HG02588 (cell line): Measurements from ENCODE around the gene RFX4.

ENCODE experiments used
- ATAC-seq: cut with Tn5 transposase; IDR thresholded peaks from one replicate; pipeline ENCODE4 v1.9.1; 2021; ENCODE audit warnings: mild to moderate bottlenecking, moderate library complexity; ENCODE audit not compliant: unreplicated experiment

RFX4 gene

GRCh38 chr12:106645465-106646330 is 62.9 kb downstream of the RFX4 start:
- no peak for ATAC-seq

DNA sequence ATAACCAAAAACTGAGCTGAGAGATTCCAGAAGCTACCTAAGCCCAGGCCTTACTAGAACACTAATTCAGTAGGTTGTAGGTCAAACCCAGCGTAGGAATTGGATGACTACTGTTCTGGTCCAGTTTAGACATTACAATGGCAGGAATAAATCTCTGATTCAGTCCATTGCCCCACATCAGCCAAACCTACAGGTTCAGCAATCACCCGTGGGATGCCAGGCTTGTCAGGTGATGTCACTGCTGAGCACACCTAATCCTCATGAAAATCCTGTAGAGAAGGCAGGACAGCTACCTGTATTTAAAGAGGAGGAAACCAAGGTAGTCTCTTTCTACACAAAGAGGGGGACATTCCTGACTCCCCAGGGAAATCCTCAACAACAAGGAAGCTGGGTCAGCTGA is 63.7 kb downstream of the RFX4 start:
- no peak for ATAC-seq

DNA sequence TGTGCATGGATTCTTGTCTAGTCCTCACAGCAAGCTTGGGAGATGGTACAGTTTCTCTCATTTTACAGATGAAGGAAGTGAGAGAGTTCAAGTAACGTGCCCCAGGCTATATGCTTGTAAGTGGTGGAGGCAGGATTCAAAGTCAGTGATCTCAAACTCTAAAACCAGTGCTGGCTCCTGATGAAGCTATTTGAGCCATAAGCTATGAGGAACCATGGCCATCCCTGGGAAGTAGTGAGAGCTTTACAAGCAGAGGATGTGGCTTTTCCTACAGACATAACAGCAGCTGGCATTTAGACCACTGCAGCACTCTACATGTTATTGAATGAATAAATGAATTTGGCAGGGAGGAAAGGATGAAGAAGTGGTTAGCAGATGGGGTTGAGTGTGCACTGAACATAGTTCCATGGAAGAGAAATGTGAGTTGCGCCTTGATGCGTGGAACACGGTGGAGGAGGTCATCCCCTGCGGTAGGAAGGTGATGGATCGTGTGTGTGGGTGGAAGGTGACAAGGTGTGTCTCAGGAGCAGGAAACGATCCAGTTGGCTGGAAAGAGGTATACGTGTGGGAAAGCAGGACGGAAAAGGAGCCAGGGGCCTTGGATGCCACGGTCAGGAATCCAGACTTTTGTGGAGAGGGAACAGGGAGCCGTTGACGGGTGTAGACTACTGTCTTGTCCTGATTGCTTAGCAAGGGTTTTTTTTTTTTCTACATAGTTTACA is 65.2 kb downstream of the RFX4 start:
- ATAC-seq: no peak

DNA sequence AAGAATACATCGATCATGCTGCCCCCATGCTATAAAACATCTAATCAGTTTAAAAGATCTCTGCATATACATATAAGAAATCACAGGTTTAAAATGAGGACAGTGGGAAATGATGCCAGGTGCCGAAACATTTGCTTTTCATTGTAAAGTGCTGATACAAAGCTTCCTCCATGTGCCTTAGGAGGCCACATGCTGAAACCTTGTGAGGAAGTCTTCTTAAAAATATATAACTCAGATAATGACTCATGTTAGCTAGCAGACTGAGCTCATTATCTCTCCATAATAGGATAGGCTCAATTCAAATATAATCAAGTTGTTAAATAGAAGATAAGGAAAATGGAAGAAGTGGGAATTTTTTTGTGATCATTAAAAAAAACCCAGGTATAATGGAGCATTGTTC is 65.9 kb downstream of the RFX4 start:
- ATAC-seq: no peak

- ATAC-seq: no peak
Measured at GRCh38 chr12:106651552-106651951, 68.7 kb downstream of the RFX4 start.

GRCh38 chr12:106652510-106653015 is 69.8 kb downstream of the RFX4 start:
- no peak for ATAC-seq

- ATAC-seq: no peak
Measured at GRCh38 chr12:106655577-106655976, 72.8 kb downstream of the RFX4 start.

GRCh38 chr12:106657488-106657887 is 74.7 kb downstream of the RFX4 start:
- no peak for ATAC-seq

DNA sequence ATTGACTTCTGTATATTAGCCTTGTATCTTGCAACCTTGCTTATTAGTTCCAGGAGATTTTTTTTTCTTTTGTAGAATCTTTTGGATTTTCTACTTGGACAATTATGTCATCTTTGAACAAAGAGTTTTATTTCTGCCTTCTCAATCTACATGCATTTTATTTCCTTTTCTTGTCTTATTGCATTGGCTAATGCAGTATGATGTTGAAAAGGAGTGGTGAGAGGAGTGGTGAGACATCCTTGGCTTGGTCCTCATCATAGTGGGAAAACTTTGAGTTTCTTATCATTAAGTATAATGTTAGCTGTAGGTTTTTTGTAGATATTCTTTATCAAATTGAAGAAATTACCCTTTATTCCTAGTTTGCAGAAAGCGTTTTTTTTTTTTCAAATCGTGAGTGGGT is 80.6 kb downstream of the RFX4 start:
- ATAC-seq: no peak

- ATAC-seq: no peak
Measured at GRCh38 chr12:106669216-106669615, 86.4 kb downstream of the RFX4 start.

DNA sequence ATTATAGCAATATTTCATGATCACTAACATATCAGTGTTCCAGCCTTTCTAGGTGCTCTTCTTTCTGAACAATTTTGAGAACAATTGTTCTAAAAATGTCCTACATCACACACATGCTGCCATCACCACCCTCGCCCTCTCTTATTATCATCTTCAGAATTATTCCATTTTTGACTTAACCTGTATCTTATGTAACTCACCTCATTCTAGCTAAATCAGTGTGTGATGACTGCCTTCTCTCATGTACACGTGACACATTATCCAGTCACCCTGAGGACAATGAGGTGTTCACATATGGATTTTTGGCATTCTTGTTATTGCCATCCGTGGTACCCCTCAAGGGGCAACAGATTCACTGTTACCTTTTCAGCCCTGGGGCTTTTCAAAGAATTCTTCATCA is 87.3 kb downstream of the RFX4 start:
- ATAC-seq: no peak

DNA sequence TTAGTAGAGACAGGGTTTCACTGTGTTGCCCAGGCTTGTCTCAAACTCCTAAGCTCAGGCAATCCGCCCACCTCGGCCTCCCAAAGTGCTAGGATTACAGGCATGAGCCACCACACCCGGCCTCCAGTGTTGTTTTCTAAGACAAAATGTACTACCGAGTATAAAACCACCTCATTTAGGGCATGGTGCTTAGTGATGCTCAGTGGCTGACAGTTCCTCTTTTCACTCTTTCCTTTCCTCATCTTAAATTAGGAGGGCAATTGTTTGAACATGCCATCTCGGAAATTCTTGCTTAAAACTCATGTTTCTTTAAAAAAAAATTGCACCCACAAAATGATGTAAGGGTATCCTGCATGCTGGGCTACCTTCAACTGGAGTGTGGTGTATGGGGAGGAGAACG is 89.0 kb downstream of the RFX4 start:
- no peak for ATAC-seq

- ATAC-seq: no peak
Measured at GRCh38 chr12:106672314-106673025, 89.7 kb downstream of the RFX4 start.

DNA sequence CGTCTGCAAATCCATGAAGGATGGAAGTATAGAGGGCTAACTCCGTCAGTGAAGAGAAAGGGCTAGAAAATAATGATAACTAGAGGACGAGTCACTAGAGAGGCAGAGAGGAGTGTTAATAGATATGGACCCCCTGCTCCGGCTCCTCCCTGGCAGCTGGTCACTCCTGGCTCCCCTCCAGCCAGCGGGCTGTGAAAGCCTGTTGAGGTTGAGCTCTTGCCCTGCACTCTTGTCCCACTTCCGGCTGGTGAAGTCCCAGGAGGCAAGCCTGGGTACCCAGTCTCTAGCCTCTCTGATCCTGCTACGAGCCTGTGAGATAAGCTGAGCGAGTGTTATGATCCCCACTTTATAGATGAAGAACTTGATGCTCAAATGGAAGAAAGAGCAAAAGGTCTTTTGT is 90.3 kb downstream of the RFX4 start:
- ATAC-seq: no peak

DNA sequence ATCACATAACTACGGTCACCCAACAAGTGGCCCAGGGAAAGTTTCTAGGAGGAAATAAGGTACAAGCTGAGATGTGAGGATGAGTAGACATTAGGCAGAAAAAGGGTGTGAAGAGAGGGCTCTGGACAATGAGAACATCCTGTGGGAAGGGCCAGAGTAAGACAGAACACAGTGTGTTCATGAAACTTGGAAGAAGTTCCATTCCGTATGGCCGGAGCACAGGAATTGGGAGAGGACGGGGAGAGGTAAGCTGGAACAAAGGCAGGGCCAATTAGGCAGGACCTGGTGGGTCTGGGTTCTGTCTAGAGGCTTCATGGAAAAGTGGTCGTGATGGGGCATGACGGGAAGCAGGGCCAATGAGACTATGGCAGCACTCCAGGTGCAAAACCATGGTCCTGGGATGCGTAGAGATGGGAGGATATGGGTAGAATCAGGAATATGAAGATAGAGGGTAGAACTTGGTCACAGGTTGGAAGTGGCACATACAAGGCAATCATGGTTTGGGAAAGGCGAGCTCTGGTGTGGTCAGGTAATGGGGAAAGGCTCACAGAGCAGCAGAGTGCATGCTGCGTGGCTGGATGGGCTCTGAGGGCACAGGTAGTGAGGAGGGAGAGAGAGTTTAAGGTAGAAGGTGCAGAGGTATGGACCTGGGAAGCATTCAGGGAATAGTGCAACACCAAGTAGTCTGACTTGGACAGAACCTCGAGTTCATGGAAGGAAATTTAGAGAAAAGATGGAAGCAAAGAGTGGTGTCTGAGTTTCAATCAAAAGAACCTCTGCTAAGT is 93.0 kb downstream of the RFX4 start:
- no peak for ATAC-seq

GRCh38 chr12:106679574-106679973 is 96.8 kb downstream of the RFX4 start:
- no peak for ATAC-seq

DNA sequence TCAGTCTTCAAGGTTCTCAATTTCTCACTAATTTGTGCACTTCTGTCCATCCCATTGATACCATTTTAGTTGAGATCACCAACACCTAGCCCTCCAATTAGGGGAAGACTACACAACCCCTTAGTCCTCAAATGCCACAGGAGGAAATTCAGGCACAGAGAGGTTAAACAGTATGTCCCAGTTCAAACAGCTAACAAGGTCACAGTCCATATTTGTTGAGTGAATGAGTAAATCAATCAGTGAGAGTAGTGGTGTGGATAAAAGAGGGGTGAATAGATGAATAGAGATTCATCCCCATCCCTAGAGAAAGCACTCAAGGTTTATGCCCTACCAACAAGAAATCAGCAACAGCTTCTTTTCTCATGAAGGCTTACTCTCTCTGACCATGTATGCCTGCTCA is 97.5 kb downstream of the RFX4 start:
- ATAC-seq: no peak

- no peak for ATAC-seq
Measured at GRCh38 chr12:106681210-106681609, 98.4 kb downstream of the RFX4 start.

- no peak for ATAC-seq
Measured at GRCh38 chr12:106682594-106683234, 99.9 kb downstream of the RFX4 start.

- no peak for ATAC-seq
Measured at GRCh38 chr12:106684497-106684896, 101.7 kb downstream of the RFX4 start.
